CD4-positive, alpha-beta T cell (primary cell): Measurements from ENCODE around the gene ATP5MK. TPM values are rescaled to one million over a fixed set of nuclear protein-coding genes. Genes with fewer than 3 reads are reported as not detected.
A peak's percentile ranks its signal among the peaks of the same experiment; 100 is the strongest.

Experiments used
- ATAC-seq: fragments of 200-7000 bp; cut with Tn5 transposase; one replicate; pipeline ENCODE4 v1.10.0; 2022; ENCODE audit warnings: mild to moderate bottlenecking; ENCODE audit not compliant: poor library complexity
- CTCF ChIA-PET: fragments of 350-600 bp; sonication (Branson Sonifier 250); formaldehyde crosslinking; loops from one replicate; lab custom pipeline; 2021; ENCODE audit warnings: antibody characterized with exemption, inconsistent platforms; lab: Charles Lee
- POLR2A ChIA-PET: fragments of 350-600 bp; sonication (Branson Sonifier 250); formaldehyde crosslinking; loops from one replicate; lab custom pipeline; 2021; ENCODE audit warnings: antibody characterized with exemption, inconsistent platforms; lab: Charles Lee
- DNase-seq, 14 experiments: peaks; one replicate each; pipeline ENCODE4 v3.0.0-alpha.2; 2013 to 2020; ENCODE audit warnings: mixed read lengths in 2 of 14
- H3K27ac ChIP-seq, 2 donors: one replicate each; pipeline versions ENCODE4 v1.5.1 to v1.7.0; 2013; ENCODE audit warnings: low read length in 2 of 2, low read depth in 1 of 2, mild to moderate bottlenecking in 1 of 2
- H3K27me3 ChIP-seq, 2 experiments: 1 replicate in 1 of 2; 2 replicates in 1 of 2; pipeline versions ENCODE4 v1.6.1 to v1.7.0; 2013; ENCODE audit warnings: low read length in 2 of 2, control low read depth in 1 of 2, mild to moderate bottlenecking in 1 of 2, moderate library complexity in 1 of 2; ENCODE audit not compliant: insufficient read depth in 2 of 2, control insufficient read depth in 1 of 2
- H3K36me3 ChIP-seq: one replicate; pipeline ENCODE4 v1.6.1; 2013; ENCODE audit warnings: low read length, control low read depth; ENCODE audit not compliant: insufficient read depth
- H3K4me1 ChIP-seq: one replicate; pipeline ENCODE4 v1.6.1; 2013; ENCODE audit warnings: low read length, control low read depth; ENCODE audit not compliant: insufficient read depth
- H3K4me3 ChIP-seq: one replicate; pipeline ENCODE4 v1.5.1; 2013; ENCODE audit warnings: mild to moderate bottlenecking, low read length, moderate library complexity
- H3K9me3 ChIP-seq, 2 experiments: 1 replicate in 1 of 2; 2 replicates in 1 of 2; pipeline versions ENCODE4 v1.6.1 to v1.7.0; 2013; ENCODE audit warnings: low read length in 2 of 2, mild to moderate bottlenecking in 2 of 2, control low read depth in 1 of 2, moderate library complexity in 1 of 2; ENCODE audit not compliant: control insufficient read depth in 1 of 2, insufficient read depth in 1 of 2
- H3K27ac Mint-ChIP-seq: one replicate; pipeline ENCODE4 v1.8.0; 2020; ENCODE audit warnings: mixed read lengths
- H3K27me3 Mint-ChIP-seq: one replicate; pipeline ENCODE4 v1.8.0; 2021; ENCODE audit warnings: mixed read lengths
- H3K36me3 Mint-ChIP-seq: one replicate; pipeline ENCODE4 v1.8.0; 2021; ENCODE audit warnings: low read depth, mixed read lengths
- H3K4me1 Mint-ChIP-seq: one replicate; pipeline ENCODE4 v1.8.0; 2021; ENCODE audit warnings: low read depth, mixed read lengths
- H3K4me3 Mint-ChIP-seq: one replicate; pipeline ENCODE4 v1.8.0; 2020; ENCODE audit warnings: mild to moderate bottlenecking, mixed read lengths
- H3K9me3 Mint-ChIP-seq: one replicate; pipeline ENCODE4 v1.8.0; 2020; ENCODE audit warnings: mixed read lengths
- CTCF ChIP-seq: fragments of 200-600 bp; IDR thresholded peaks from one replicate; pipeline ENCODE4 v1.8.0; 2022; ENCODE audit warnings: antibody characterized with exemption, mild to moderate bottlenecking
- intact Hi-C, 2 experiments: fragments of 100-400 bp; cut with DNase I in 1 of 2; cut with micrococcal nuclease in 1 of 2; formaldehyde crosslinking; loops; one replicate each; pipeline versions ENCODE4 v1.15.1 to v1.9.0; 2023 to 2025; cut with DNase I, micrococcal nuclease
- polyA plus RNA-seq, 2 donors: library from polyadenylated mRNA; unstranded; fragments of 120-200 nt; gene quantifications; one replicate each; pipeline ENCODE4 v1.2.1, GENCODE V29; 2013
- total RNA-seq, 174 experiments: library from RNA in 2 of 174; stranded (reverse) in 2 of 174; gene quantifications; one replicate each; pipeline ENCODE4 v1.2.3 and lab custom pipeline; 2021 to 2026

ATP5MK gene, protein sequence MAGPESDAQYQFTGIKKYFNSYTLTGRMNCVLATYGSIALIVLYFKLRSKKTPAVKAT
- 100 to 1,000 TPM; 107 to 111 TPM for total RNA-seq
- 230 TPM for polyA plus RNA-seq (2013, experiment 1 of 2)
- 180 TPM for polyA plus RNA-seq (2013, experiment 2 of 2)
- total RNA-seq (lab: John Stamatoyannopoulos, UW) = 20.6 to 119 (median 37.8) reads per million in 172 experiments

DNA sequence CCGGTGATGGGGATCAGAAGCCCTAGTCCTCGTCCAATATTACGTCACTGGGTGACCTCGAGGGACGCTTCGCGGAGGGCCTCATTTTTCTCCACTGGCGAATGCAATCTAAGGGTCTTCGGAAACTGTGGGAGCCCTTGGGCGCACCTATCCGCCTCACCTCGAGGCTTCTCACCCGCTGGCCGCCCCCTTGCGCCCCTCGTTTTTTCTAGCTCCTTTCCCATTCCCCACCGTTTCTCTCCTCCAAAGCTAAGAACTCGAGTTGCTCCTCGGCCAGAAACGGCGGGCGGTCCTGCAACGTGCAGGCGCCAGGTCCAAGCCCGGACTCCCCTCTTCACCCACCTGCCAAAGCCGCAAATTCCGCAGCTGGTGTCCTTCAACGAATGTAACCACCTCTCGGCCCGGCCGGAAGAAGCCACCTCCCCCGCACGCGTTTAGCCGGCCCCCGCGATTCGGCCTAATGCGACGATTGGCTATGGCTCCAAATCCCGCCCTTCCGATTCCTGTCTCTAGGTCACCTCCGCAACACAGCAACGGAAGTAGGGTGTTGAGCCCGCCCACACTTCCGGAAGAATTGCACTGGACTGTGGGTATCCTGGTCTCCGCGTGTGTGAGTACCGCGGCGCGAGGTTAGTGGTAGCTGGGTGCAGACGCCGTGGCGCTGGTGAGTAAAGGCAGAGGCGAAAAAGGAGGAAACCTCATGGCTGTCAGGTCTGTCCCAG is at the start of gene ATP5MK, which contains the start of gene PDCD11:
Gene ATP5MK (minus strand): TSS at position 409 of the 722 bp plus-strand sequence. CDS start 4,018 bp downstream, outside the sequence.
Gene PDCD11 (plus strand): TSS at position 560 of the 722 bp plus-strand sequence. CDS start 1,801 bp downstream, outside the sequence.
- Histone ChIP-seq H3K27ac (peak within 1 kb of the TSS; percentile 61 to 67), H3K4me1 (peaks cover 23% of the 10 kb centered on the region), H3K9me3 (no peaks in the 10 kb centered on the region), H3K36me3 (peaks cover 38% of the 10 kb centered on the region), H3K4me3 (peak within 1 kb of the TSS; percentile 95), H3K27me3 (no peaks in the 10 kb centered on the region)
- Mint-ChIP-seq H3K4me1 (peaks cover 55% of the 10 kb centered on the region), H3K36me3 (peaks cover 66% of the 10 kb centered on the region), H3K27me3 (no peaks in the 10 kb centered on the region), H3K27ac (peak within 1 kb of the TSS; percentile 96), H3K9me3 (no peaks in the 10 kb centered on the region), H3K4me3 (peak within 1 kb of the TSS; percentile 99)
- intact Hi-C loops = loop anchor here (1.0 kb wide), 1 partner anchor 28 kb away; no protein-coding TSS in a partner anchor
- DNase-seq (peak; percentile 85 to 97 (median 92)), ATAC-seq (peak; percentile 98)
- CTCF ChIA-PET = interaction anchor here (0.8 kb wide), 2 partner anchors 13 to 21 kb away, joined by 3 read pairs; no protein-coding TSS in a partner anchor
- TF ChIP-seq CTCF = no peak
- POLR2A ChIA-PET = interaction anchor here (0.8 to 2.8 kb wide), 6 partner anchors 12 to 56 kb away, joined by 3 to 27 read pairs (median 5); partner anchors contain the start of genes CALHM2, PCGF6 and TAF5

DNA sequence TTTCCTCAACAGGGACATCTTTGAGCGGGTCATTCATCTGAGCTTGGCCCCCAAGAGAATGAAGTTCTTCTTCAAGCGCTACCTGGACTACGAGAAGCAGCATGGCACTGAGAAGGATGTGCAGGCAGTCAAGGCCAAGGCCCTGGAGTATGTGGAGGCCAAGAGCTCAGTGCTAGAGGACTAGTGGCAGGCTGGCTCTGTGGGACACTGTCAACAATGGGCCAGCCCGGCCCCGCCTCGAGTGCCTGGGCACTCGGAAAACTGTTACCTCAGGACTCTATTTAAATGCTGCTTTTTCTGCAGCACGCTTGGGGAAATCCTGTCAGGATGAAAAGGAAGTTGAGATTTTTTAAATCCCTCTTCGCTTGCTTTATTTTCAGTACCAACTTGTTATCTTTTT is 49.1 kb upstream of the ATP5MK start:
- Histone ChIP-seq H3K4me1 (peaks cover 38% of the 10 kb centered on the region), H3K27me3 (no peaks in the 10 kb centered on the region), H3K9me3 (no peaks in the 10 kb centered on the region), H3K4me3 (no peak overlapping the region), H3K36me3 (peaks cover 90% of the 10 kb centered on the region), H3K27ac (no peak overlapping the region)
- POLR2A ChIA-PET = no interaction called here
- Mint-ChIP-seq H3K27ac (peak overlapping the region; percentile 51), H3K4me1 (peaks cover 20% of the 10 kb centered on the region), H3K4me3 (no peak overlapping the region), H3K36me3 (peaks cover 92% of the 10 kb centered on the region), H3K9me3 (no peaks in the 10 kb centered on the region), H3K27me3 (no peaks in the 10 kb centered on the region)
- intact Hi-C loops = loop anchor here in 1 of 2 experiments (5.0 kb wide), 1 partner anchor 37 kb away; no protein-coding TSS in a partner anchor
- ATAC-seq = no peak
- no peak for TF ChIP-seq CTCF
- no peak for DNase-seq
- CTCF ChIA-PET = no interaction called here

DNA sequence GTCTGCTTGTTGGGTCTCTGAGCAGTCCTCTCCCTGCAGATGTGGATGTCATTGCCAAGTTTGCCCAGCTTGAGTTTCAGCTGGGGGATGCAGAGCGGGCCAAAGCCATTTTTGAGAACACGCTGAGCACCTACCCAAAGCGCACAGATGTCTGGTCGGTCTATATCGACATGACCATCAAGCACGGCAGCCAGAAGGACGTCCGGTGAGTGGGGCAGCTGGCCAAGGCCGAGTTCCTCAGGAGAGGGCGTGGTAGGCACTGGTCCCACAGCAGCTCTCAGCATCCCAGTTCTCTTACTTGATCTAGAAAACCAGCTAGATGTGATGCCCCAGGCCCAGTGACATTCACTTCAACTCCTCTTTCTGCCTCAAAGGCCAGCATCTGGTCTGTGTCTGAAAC is 48.2 kb upstream of the ATP5MK start:
- POLR2A ChIA-PET = no interaction called here

More for the DNA sequence above, 48.2 kb upstream of the ATP5MK start:
- Mint-ChIP-seq H3K36me3 (peaks cover 93% of the 10 kb centered on the region), H3K27me3 (no peaks in the 10 kb centered on the region), H3K4me3 (no peak overlapping the region), H3K9me3 (no peaks in the 10 kb centered on the region), H3K4me1 (peaks cover 11% of the 10 kb centered on the region), H3K27ac (no peak overlapping the region)
- H3K4me1 ChIP-seq = peaks cover 29% of the 10 kb centered on the region
- no peaks in the 10 kb centered on the region for H3K9me3 ChIP-seq
- no peak for ATAC-seq
- H3K36me3 ChIP-seq = peaks cover 90% of the 10 kb centered on the region
- DNase-seq = no peak
- no peak overlapping the region for H3K4me3 ChIP-seq
- H3K27me3 ChIP-seq = no peaks in the 10 kb centered on the region
- CTCF ChIA-PET = no interaction called here
- TF ChIP-seq CTCF = no peak
- no peak overlapping the region for H3K27ac ChIP-seq
- intact Hi-C loops = no loop called here
